ENCODE data around the gene SORBS2.

DNA sequence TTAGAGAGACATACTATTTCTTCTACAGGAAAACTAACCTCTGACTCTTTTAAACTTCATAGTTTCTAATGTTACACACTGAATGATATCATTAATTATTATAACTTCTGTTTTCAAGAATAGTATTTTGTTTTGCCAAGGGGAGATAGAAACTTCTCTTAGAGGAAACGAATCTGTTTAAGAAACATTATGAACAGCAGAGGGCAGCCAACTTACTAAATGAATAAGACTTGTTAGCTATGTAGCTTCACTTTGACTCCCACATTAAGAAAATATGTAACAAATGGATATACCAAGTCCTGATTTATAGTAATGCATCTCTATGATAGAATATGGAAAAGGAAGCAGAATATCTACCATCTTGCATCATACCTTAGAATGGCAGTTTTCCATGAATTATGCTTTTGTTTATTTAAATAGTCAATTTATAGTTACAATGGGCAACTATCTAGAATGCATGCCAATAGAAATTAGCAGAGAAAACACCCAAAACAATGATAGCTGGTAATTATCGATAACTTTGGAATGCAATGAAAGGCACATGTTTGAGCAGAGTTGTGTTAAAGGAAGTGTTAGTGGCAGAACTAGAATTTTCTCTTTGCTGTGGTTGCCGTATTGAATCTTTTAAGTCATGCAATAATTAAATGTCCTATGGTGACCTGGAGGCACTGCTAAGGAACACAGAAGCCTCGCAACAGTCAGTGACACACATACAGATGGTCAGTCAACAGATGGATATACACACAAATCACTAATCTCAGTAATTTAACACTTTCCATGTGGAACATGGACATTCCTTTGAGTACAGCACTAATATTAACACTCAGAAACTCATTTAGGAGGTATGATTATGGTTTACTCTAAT, 171.0 kb downstream of the SORBS2 start:
- TF ChIP-seq, protein P1, sequence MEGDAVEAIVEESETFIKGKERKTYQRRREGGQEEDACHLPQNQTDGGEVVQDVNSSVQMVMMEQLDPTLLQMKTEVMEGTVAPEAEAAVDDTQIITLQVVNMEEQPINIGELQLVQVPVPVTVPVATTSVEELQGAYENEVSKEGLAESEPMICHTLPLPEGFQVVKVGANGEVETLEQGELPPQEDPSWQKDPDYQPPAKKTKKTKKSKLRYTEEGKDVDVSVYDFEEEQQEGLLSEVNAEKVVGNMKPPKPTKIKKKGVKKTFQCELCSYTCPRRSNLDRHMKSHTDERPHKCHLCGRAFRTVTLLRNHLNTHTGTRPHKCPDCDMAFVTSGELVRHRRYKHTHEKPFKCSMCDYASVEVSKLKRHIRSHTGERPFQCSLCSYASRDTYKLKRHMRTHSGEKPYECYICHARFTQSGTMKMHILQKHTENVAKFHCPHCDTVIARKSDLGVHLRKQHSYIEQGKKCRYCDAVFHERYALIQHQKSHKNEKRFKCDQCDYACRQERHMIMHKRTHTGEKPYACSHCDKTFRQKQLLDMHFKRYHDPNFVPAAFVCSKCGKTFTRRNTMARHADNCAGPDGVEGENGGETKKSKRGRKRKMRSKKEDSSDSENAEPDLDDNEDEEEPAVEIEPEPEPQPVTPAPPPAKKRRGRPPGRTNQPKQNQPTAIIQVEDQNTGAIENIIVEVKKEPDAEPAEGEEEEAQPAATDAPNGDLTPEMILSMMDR (IDR thresholded peaks at IDR 0.05) = peak in 4 of 7 experiments; percentile 19 to 52 (median 30)
- TF ChIP-seq EP300 (IDR thresholded peaks at IDR 0.05) (no peak), POLR2A (IDR thresholded peaks at IDR 0.05) (no peak)
